Lower lobe of right lung (tissue), 2 donors: Measurements from ENCODE around the gene SMAD1. TPM values are rescaled to one million over a fixed set of nuclear protein-coding genes. Genes with fewer than 3 reads are reported as not detected.

Experiments
- ATAC-seq, 2 donors: fragments of 200-7000 bp; cut with Tn5 transposase; one replicate each; pipeline ENCODE4 v1.9.1; 2020 to 2022; ENCODE audit warnings: mild to moderate bottlenecking in 2 of 2, moderate library complexity in 2 of 2
- DNase-seq: peaks from one replicate; pipeline ENCODE4 v3.0.0-alpha.2; 2020
- H3K27ac ChIP-seq: fragments of 200-600 bp; one replicate; pipeline ENCODE4 v1.8.0; 2022
- H3K27me3 ChIP-seq: fragments of 200-600 bp; one replicate; pipeline ENCODE4 v1.8.0; 2022; ENCODE audit warnings: low read depth
- H3K36me3 ChIP-seq: fragments of 200-600 bp; one replicate; pipeline ENCODE4 v1.8.0; 2022; ENCODE audit warnings: mild to moderate bottlenecking
- H3K4me1 ChIP-seq: fragments of 200-600 bp; one replicate; pipeline ENCODE4 v1.8.0; 2022
- H3K4me3 ChIP-seq: fragments of 200-600 bp; one replicate; pipeline ENCODE4 v1.8.0; 2022; ENCODE audit warnings: mild to moderate bottlenecking
- H3K9me3 ChIP-seq: fragments of 200-600 bp; one replicate; pipeline ENCODE4 v1.8.0; 2022
- intact Hi-C: fragments of 100-400 bp; cut with DNase I; formaldehyde crosslinking; loops from one replicate; pipeline ENCODE4 v1.11.0; 2022
- total RNA-seq: library from RNA; stranded (reverse); fragmentation: NEBNext Ultra II Directional; extraction: Animal tissue kit (Norgen Biotek cat#: 25700); gene quantifications from one replicate; pipeline ENCODE4 v1.2.1, GENCODE V29; 2021
- TF ChIP-seq, protein P1 (sequence below): fragments of 200-600 bp; IDR thresholded peaks from one replicate; pipeline ENCODE4 v1.8.0; 2022; ENCODE audit warnings: antibody characterized with exemption, mild to moderate bottlenecking
- donor health status: DM: no; HTN: yes; CAD: no; lungs with severe emphysema.

The SMAD1 gene
- total RNA-seq, 1 donor from 2014 or later = 15.8 TPM

DNA sequence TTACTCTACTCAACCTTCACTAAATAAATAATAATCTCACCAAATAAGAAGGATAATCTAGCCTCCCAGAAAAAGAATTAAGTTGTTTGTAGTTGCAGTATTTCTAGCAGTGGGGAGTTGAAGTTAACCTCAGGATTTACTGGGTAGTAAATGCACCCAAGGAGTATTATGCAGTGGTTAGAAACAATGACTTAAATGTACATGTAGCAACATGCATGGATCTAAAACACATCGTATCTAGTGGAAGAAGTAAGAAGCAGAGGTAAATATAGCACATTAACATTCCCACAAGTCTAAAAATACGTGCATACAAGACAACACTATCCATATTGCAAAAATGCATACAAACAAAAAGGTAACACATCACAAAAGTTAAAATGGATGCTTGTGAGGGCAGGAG is 44.2 kb upstream of the SMAD1 start:
- no peak for ATAC-seq
- H3K4me3 ChIP-seq = no peak overlapping the region
- intact Hi-C loops = no loop called here

DNA sequence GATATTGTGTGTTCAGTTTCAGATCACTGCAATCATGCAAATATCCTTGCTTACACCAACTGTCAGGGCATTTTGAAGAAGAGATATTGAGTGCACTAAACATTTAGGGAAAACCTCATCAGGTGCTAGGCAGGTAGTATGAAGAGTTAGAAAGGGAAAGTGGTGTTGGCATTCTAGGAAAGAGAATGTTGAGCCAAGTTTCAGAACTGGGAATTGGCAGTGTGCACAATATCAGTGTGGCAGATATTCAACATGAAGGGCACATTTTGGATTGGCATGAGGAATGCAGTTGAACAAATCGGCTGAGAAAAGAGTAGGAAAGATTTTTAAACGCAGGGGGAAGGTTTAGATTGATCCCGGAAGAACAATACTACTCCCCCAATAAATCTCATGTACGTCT is 43.4 kb upstream of the SMAD1 start:
- no peak for DNase-seq
- Histone ChIP-seq H3K36me3 (no peaks in the 10 kb centered on the region), H3K4me1 (no peaks in the 10 kb centered on the region), H3K9me3 (peaks cover 4% of the 10 kb centered on the region), H3K27ac (no peak overlapping the region), H3K27me3 (no peaks in the 10 kb centered on the region), H3K4me3 (no peak overlapping the region)
- no peak for ATAC-seq
- intact Hi-C loops = no loop called here
- TF ChIP-seq, protein P1, sequence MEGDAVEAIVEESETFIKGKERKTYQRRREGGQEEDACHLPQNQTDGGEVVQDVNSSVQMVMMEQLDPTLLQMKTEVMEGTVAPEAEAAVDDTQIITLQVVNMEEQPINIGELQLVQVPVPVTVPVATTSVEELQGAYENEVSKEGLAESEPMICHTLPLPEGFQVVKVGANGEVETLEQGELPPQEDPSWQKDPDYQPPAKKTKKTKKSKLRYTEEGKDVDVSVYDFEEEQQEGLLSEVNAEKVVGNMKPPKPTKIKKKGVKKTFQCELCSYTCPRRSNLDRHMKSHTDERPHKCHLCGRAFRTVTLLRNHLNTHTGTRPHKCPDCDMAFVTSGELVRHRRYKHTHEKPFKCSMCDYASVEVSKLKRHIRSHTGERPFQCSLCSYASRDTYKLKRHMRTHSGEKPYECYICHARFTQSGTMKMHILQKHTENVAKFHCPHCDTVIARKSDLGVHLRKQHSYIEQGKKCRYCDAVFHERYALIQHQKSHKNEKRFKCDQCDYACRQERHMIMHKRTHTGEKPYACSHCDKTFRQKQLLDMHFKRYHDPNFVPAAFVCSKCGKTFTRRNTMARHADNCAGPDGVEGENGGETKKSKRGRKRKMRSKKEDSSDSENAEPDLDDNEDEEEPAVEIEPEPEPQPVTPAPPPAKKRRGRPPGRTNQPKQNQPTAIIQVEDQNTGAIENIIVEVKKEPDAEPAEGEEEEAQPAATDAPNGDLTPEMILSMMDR = no peak

More for the DNA sequence above, 44.2 kb upstream of the SMAD1 start:
- DNase-seq = no peak
- H3K4me1 ChIP-seq = no peaks in the 10 kb centered on the region
- no peak overlapping the region for H3K27ac ChIP-seq
- peaks cover 4% of the 10 kb centered on the region for H3K9me3 ChIP-seq
- TF ChIP-seq, protein P1 = no peak
- H3K27me3 ChIP-seq = no peaks in the 10 kb centered on the region
- no peaks in the 10 kb centered on the region for H3K36me3 ChIP-seq

DNA sequence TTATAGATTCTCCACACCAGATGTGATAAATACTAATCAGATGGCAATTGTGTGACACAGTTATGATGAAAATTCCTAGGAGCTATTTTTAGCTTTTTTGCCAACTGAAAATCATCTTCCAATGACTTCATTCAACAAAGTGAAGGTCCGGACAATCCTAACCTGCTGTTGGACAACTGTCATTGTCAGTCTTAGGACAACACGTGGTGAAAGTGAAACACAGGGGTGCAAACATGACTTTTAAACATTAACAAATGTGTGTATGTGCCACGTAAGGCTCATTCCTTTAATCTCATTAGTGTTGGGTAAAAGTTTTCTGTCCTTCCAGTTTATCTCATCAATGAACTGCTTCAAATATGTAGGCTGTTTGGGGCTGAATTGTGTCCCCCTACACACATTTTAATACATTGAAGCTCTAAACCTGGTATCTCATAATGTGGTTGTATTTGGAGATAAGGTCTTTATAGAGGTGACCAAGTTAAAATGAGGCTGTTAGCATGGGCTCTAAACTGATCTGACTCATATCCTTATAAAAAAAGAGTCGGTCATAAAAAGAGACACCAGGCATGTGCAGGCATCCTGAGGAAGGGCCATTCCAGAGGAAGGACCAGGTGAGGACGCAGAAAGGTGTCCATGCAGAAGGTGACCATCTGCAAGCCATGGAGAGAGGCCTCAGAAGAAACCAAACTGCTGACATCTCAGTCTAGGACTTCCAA is 41.2 kb upstream of the SMAD1 start:
- Histone ChIP-seq H3K4me1 (no peaks in the 10 kb centered on the region), H3K27me3 (no peaks in the 10 kb centered on the region), H3K4me3 (no peak overlapping the region), H3K36me3 (no peaks in the 10 kb centered on the region), H3K9me3 (peaks cover 4% of the 10 kb centered on the region), H3K27ac (no peak overlapping the region)
- intact Hi-C loops = no loop called here
- no peak for ATAC-seq
- TF ChIP-seq, protein P1 = no peak
- DNase-seq = no peak

DNA sequence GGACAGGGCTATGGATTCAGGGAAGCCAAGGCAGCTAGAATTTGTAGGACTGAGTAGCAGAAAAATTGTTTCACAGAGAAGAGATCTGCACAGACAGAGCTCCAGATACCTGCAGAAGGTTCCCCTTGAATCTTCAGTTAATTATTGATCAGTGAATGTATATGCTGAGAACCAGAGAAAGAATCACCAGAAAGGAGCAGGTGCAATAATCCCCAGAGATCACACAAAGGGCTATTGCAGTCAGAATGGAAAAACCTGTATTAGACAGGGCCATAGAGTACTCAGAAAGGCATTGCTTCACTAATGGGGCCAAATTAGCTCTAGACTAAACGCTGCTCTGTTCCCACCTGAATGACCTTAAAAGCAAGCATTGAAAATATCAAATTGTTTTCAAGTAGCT is 35.5 kb upstream of the SMAD1 start:
- no peak overlapping the region for H3K27ac ChIP-seq
- DNase-seq = no peak
- H3K27me3 ChIP-seq = no peaks in the 10 kb centered on the region
- ATAC-seq = no peak
- intact Hi-C loops = no loop called here
- no peak overlapping the region for H3K4me3 ChIP-seq
- TF ChIP-seq, protein P1 = no peak
- peaks cover 4% of the 10 kb centered on the region for H3K9me3 ChIP-seq
- no peaks in the 10 kb centered on the region for H3K36me3 ChIP-seq
- H3K4me1 ChIP-seq = no peaks in the 10 kb centered on the region

DNA sequence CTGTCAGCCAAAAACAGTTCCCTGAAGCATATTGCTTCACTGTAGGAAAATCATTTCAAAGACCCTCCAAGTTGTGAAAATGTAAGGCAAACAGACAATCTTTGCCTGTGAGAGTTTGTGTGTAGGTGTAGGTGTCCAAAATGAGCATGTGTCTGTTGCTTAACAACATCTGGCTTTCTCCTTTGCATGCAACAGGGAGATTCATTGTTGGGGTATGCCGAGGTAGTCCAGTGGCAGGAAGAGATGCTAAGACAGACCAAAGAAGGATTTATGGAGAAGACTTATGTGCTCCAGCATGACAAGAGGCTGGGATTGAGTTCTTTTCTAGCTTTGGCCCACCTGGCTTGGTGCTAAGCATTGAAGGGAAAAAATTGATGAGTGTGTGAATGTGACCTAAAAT is 29.8 kb upstream of the SMAD1 start:
- TF ChIP-seq, protein P1 = no peak
- intact Hi-C loops = no loop called here
- no peak for ATAC-seq
- Histone ChIP-seq H3K27me3 (no peaks in the 10 kb centered on the region), H3K4me1 (no peaks in the 10 kb centered on the region), H3K27ac (no peak overlapping the region), H3K4me3 (no peak overlapping the region), H3K36me3 (no peaks in the 10 kb centered on the region), H3K9me3 (no peaks in the 10 kb centered on the region)
- DNase-seq = no peak
